ENCODE data around the gene CNIH4. TPM values are rescaled to one million over a fixed set of nuclear protein-coding genes. Genes with fewer than 3 reads are reported as not detected.

Gene CNIH4
- total RNA-seq, 1 donor from 2014 or later = 77.4 TPM

DNA sequence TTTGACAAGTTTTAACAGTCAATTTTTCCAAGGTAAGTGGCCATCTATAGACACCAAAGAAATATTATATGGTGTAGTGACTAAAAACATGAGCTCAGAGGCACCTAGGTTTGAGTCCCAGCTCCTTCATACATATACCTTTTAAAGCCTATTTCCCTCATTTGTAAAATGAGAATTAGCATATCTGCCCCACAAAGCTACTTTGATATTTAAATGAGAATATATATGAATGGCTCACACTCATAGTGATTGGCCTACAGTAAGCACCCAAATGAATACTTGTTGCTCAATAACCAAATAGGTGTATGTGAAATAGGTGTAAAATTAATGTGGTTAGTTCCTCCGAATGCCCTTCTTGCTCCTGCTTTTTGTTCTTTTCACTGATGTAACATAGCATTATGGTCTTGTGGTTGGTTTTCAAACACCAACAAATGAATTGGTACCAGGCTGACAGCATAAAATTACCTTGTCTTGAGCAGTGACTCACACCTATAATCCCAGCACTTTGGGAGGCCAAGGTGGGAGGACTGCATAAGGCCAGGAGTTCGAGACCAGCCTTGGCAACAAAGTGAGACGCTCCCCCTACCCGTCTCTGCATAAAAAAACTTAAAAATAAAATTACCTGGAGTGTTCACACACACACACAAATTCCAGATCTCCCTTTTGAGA, 25.3 kb downstream of the CNIH4 start:
- Histone ChIP-seq H3K27me3 (ENCODE audit: low read depth) (no peaks in the 10 kb centered on the region), H3K9me3 (no peaks in the 10 kb centered on the region), H3K4me3 (no peak overlapping the region), H3K4me1 (peaks cover 21% of the 10 kb centered on the region), H3K27ac (no peak overlapping the region), H3K36me3 (peaks cover 46% of the 10 kb centered on the region)
- ATAC-seq = no peak
- TF ChIP-seq, protein P1, sequence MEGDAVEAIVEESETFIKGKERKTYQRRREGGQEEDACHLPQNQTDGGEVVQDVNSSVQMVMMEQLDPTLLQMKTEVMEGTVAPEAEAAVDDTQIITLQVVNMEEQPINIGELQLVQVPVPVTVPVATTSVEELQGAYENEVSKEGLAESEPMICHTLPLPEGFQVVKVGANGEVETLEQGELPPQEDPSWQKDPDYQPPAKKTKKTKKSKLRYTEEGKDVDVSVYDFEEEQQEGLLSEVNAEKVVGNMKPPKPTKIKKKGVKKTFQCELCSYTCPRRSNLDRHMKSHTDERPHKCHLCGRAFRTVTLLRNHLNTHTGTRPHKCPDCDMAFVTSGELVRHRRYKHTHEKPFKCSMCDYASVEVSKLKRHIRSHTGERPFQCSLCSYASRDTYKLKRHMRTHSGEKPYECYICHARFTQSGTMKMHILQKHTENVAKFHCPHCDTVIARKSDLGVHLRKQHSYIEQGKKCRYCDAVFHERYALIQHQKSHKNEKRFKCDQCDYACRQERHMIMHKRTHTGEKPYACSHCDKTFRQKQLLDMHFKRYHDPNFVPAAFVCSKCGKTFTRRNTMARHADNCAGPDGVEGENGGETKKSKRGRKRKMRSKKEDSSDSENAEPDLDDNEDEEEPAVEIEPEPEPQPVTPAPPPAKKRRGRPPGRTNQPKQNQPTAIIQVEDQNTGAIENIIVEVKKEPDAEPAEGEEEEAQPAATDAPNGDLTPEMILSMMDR (IDR thresholded peaks at IDR 0.05) = no peak
- no peak for DNase-seq
- intact Hi-C loops (cut with DNase I) = no loop called here

DNA sequence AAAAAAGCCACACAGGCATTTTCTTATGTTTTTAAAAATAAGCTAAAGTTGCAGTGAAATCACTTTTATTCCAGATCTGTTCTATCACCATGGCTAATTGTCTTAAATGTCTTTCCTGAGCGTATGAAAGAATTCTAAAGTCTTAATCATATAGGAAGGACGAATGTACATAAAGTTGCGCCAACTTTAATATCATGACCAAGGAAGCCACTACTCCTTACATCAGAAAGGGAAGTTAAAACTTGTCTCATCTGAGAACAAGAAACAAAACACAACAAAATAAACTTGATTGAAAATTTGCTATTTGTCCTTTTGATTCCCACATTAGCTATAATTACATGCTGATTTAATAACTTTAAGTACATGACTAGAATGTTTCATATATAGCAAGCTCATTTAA, 26.5 kb downstream of the CNIH4 start:
- peaks cover 46% of the 10 kb centered on the region for H3K36me3 ChIP-seq
- H3K4me3 ChIP-seq = no peak overlapping the region
- no peaks in the 10 kb centered on the region for H3K9me3 ChIP-seq
- TF ChIP-seq, protein P1 (IDR thresholded peaks at IDR 0.05) = no peak
- ATAC-seq (no peak), DNase-seq (no peak)
- intact Hi-C loops (cut with DNase I) = no loop called here
- H3K4me1 ChIP-seq = peaks cover 21% of the 10 kb centered on the region
- no peaks in the 10 kb centered on the region for H3K27me3 ChIP-seq (ENCODE audit: low read depth)
- no peak overlapping the region for H3K27ac ChIP-seq

DNA sequence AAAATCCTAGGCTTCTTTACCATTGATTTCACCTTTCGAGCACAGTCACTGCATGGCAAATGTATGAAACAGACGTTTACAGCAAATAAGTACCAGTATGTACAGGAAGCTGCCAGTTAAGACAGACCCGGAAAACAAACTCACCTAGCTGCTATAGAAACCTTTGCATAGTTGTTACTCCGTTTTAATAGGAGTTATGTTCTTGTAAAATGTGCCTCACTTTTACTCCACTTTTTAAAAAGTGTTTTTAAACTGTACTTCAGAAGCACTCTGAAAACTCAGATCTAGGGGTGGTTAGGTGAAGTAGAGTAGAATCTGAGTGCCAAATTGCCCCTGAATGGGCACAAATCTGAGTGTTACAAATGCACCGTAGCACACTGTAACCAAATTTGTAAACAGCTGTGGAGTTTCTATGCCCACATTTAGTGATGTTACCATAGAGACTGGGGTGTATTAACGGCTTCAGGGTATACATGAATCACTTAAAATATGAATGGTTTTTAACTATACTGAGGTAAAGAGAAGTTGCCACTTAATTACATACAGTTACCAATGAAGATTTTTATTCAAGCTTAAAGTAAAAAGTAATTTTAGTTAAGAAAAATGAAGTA, 30.7 kb downstream of the CNIH4 start:
- no peak for DNase-seq
- H3K27ac ChIP-seq = no peak overlapping the region

DNA sequence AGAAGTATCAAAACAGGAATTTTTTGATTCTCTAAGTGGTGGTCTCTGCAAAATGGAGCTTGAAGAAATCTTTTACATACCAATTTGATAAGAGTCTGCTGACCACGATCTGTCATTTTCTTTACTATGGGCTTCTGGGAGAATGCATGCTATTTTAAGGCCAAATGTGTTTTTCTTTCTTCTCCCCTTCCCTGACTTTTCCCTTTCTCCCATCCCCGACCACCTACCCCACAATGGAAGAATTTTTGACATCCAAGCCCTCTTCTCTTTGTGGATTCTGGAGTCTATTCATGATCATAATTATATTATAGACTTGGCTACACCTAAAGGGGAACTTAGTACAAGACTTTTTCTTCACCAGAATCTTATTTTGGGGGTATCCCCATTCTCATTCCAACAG, 31.3 kb downstream of the CNIH4 start:
- no peak for ATAC-seq
- peaks cover 74% of the 10 kb centered on the region for H3K36me3 ChIP-seq

More for the DNA sequence above, 30.7 kb downstream of the CNIH4 start:
- TF ChIP-seq, protein P1 (IDR thresholded peaks at IDR 0.05) = no peak
- H3K36me3 ChIP-seq = peaks cover 69% of the 10 kb centered on the region
- intact Hi-C loops (cut with DNase I) = no loop called here
- no peak overlapping the region for H3K4me3 ChIP-seq
- no peak for ATAC-seq
- H3K27me3 ChIP-seq (ENCODE audit: low read depth) = no peaks in the 10 kb centered on the region
- H3K4me1 ChIP-seq = no peaks in the 10 kb centered on the region
- H3K9me3 ChIP-seq = no peaks in the 10 kb centered on the region

DNA sequence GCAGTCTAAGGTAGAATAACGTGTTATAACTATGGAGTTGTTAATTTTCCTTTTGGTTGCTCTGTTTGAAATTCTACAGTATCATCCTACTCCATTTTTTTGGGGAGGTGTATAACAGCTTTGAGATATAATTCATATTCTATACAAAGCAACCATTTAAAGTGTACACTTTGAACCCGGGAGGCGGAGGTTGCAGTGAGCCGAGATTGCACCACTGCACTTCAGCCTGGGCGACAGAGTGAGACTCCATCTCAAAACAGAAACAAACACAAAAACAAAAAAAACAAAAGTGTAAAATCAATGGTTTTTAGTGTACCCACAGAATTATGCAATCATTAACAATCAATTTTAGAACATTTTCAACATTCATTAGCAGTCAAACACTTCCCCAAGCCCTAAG, 33.8 kb downstream of the CNIH4 start:
- Histone ChIP-seq H3K4me1 (no peaks in the 10 kb centered on the region), H3K9me3 (no peaks in the 10 kb centered on the region), H3K27ac (no peak overlapping the region), H3K27me3 (ENCODE audit: low read depth) (no peaks in the 10 kb centered on the region), H3K36me3 (peaks cover 98% of the 10 kb centered on the region), H3K4me3 (no peak overlapping the region)
- TF ChIP-seq, protein P1 (IDR thresholded peaks at IDR 0.05) = no peak
- intact Hi-C loops (cut with DNase I) = no loop called here
- DNase-seq (no peak), ATAC-seq (no peak)

More for the DNA sequence above, 31.3 kb downstream of the CNIH4 start:
- TF ChIP-seq, protein P1 (IDR thresholded peaks at IDR 0.05) = no peak
- Histone ChIP-seq H3K9me3 (no peaks in the 10 kb centered on the region), H3K4me1 (no peaks in the 10 kb centered on the region), H3K4me3 (no peak overlapping the region), H3K27me3 (ENCODE audit: low read depth) (no peaks in the 10 kb centered on the region), H3K27ac (no peak overlapping the region)
- intact Hi-C loops (cut with DNase I) = no loop called here
- DNase-seq = no peak
